ENCODE data around the gene PIP5KL1.

GRCh38 chr9:127961155-127961490 lies 30.5 kb upstream of the PIP5KL1 start:
- TF ChIP-seq RAD21 (IDR thresholded peaks at IDR 0.05; ENCODE audit: low read depth) (no peak), REST (IDR thresholded peaks at IDR 0.05; ENCODE audit: low read depth) (no peak), USF1 (IDR thresholded peaks at IDR 0.05) (no peak), TCF12 (IDR thresholded peaks at IDR 0.05; ENCODE audit: low read depth) (no peak), NFIC (IDR thresholded peaks at IDR 0.05) (no peak), EGR1 (IDR thresholded peaks at IDR 0.05) (no peak), EP300 (IDR thresholded peaks at IDR 0.05; ENCODE audit: borderline replicate concordance) (no peak)
